ENCODE results near the gene CREB5. TPM values are rescaled to one million over a fixed set of nuclear protein-coding genes. Genes with fewer than 3 reads are reported as not detected.

Gene CREB5
- total RNA-seq, 1 experiment from 2014 or later = 0.49 TPM

GRCh38 chr7:28708033-28708951 is 296.0 kb downstream of the CREB5 start:
- no peaks in the 10 kb centered on the region for H3K79me2 ChIP-seq (ENCODE audit: insufficient read depth, low read length)
- ChIA-PET POLR2A (no interaction called here), CTCF (no interaction called here), RAD21 (ENCODE audit: low non-redundant PET in 1 of 2, low total read pairs in 2 of 2, uncharacterized antibody in 2 of 2, unreplicated experiment in 2 of 2) (no interaction called here)
- no peak overlapping the region for H3K4me3 ChIP-seq (replicated peaks in 1 of 2; ENCODE audit: low read depth in 1 of 2, low read length in 2 of 2)
- TF ChIP-seq CBX3 (IDR thresholded peaks at IDR 0.05; ENCODE audit: low read depth) = no peak
- TF ChIP-seq SRF (IDR thresholded peaks at IDR 0.05; ENCODE audit: low read depth) = no peak
- TF ChIP-seq YY1 (IDR thresholded peaks at IDR 0.05; ENCODE audit: extremely low read depth, insufficient replicate concordance, low read depth, low read length) = no peak
- no peak for TF ChIP-seq RAD21 (IDR thresholded peaks at IDR 0.05; ENCODE audit: low read depth)
- no peak for TF ChIP-seq MAX (IDR thresholded peaks at IDR 0.05)
- H3K27me3 ChIP-seq (ENCODE audit: insufficient read depth, low read length) = peaks cover 41% of the 10 kb centered on the region
- intact Hi-C loops (cut with micrococcal nuclease) = no loop called here
- H3K36me3 ChIP-seq (ENCODE audit: control insufficient read depth in 1 of 2, insufficient read depth in 2 of 2, low read length in 2 of 2) = no peaks in the 10 kb centered on the region
- no peak overlapping the region for H3K9ac ChIP-seq (ENCODE audit: low read length)
- ATAC-seq (no peak), DNase-seq (ENCODE audit: low read depth, low spot score) (no peak)
- H3K27ac ChIP-seq (ENCODE audit: low read depth, low read length) = no peak overlapping the region
- no peaks in the 10 kb centered on the region for H3K4me1 ChIP-seq (ENCODE audit: control insufficient read depth in 1 of 2, insufficient read depth in 2 of 2, low read length in 2 of 2)
- H2AFZ ChIP-seq (ENCODE audit: low read depth, low read length, poor library complexity, severe bottlenecking) = no peak overlapping the region
- H3K4me2 ChIP-seq (ENCODE audit: low read length) = no peak overlapping the region
- H4K20me1 ChIP-seq (ENCODE audit: insufficient read depth) = no peaks in the 10 kb centered on the region
- no peaks in the 10 kb centered on the region for H3K9me2 ChIP-seq (ENCODE audit: insufficient read depth)
- no peaks in the 10 kb centered on the region for H3K9me3 ChIP-seq (ENCODE audit: control insufficient read depth in 1 of 2, insufficient read depth in 1 of 2, low read depth in 1 of 2, low read length in 2 of 2)
- no TSS peak for BruUV-seq (replicated peaks)

GRCh38 chr7:28709748-28710147 is 297.4 kb downstream of the CREB5 start:
- ChIA-PET POLR2A (no interaction called here), CTCF (no interaction called here), RAD21 (ENCODE audit: low non-redundant PET in 1 of 2, low total read pairs in 2 of 2, uncharacterized antibody in 2 of 2, unreplicated experiment in 2 of 2) (no interaction called here)
- Histone ChIP-seq H3K79me2 (ENCODE audit: insufficient read depth, low read length) (no peaks in the 10 kb centered on the region), H3K9me3 (ENCODE audit: control insufficient read depth in 1 of 2, insufficient read depth in 1 of 2, low read depth in 1 of 2, low read length in 2 of 2) (no peaks in the 10 kb centered on the region), H2AFZ (ENCODE audit: low read depth, low read length, poor library complexity, severe bottlenecking) (no peak overlapping the region), H4K20me1 (ENCODE audit: insufficient read depth) (no peaks in the 10 kb centered on the region), H3K36me3 (ENCODE audit: control insufficient read depth in 1 of 2, insufficient read depth in 2 of 2, low read length in 2 of 2) (no peaks in the 10 kb centered on the region), H3K4me1 (ENCODE audit: control insufficient read depth in 1 of 2, insufficient read depth in 2 of 2, low read length in 2 of 2) (no peaks in the 10 kb centered on the region), H3K4me2 (ENCODE audit: low read length) (no peak overlapping the region), H3K9me2 (ENCODE audit: insufficient read depth) (no peaks in the 10 kb centered on the region), H3K27ac (ENCODE audit: low read depth, low read length) (no peak overlapping the region), H3K9ac (ENCODE audit: low read length) (no peak overlapping the region), H3K27me3 (ENCODE audit: insufficient read depth, low read length) (peaks cover 50% of the 10 kb centered on the region), H3K4me3 (replicated peaks in 1 of 2; ENCODE audit: low read depth in 1 of 2, low read length in 2 of 2) (no peak overlapping the region)
- BruUV-seq (replicated peaks) = no TSS peak
- no peak for ATAC-seq
- intact Hi-C loops (cut with micrococcal nuclease) = no loop called here
- TF ChIP-seq CTCF (IDR thresholded peaks at IDR 0.05 in 2 of 3, conservative IDR thresholded peaks at IDR 0.05 in 1 of 3; ENCODE audit: borderline replicate concordance in 1 of 3, insufficient read depth in 1 of 3, low read depth in 2 of 3, low read length in 2 of 3) (no peak), TCF7L2 (IDR thresholded peaks at IDR 0.05; ENCODE audit: borderline replicate concordance, extremely low read depth, insufficient read depth, insufficient read length) (no peak), MAX (IDR thresholded peaks at IDR 0.05) (no peak), EZH2phosphoT487 (IDR thresholded peaks at IDR 0.05; ENCODE audit: borderline replicate concordance) (no peak), YY1 (IDR thresholded peaks at IDR 0.05; ENCODE audit: extremely low read depth, insufficient replicate concordance, low read depth, low read length) (no peak)
- DNase-seq (ENCODE audit: low read depth, low spot score) = no peak
